GM18858 (cell line): ENCODE results near the gene HAO1.
"Not testable (repeated sequence)": the region's sequence is repeated elsewhere in the genome, so short reads cannot be mapped to it uniquely, and the experiment has no call there.

Source experiments
- ATAC-seq: cut with Tn5 transposase; IDR thresholded peaks from one replicate; pipeline ENCODE4 v1.9.1; 2021; ENCODE audit not compliant: unreplicated experiment

HAO1 gene

DNA sequence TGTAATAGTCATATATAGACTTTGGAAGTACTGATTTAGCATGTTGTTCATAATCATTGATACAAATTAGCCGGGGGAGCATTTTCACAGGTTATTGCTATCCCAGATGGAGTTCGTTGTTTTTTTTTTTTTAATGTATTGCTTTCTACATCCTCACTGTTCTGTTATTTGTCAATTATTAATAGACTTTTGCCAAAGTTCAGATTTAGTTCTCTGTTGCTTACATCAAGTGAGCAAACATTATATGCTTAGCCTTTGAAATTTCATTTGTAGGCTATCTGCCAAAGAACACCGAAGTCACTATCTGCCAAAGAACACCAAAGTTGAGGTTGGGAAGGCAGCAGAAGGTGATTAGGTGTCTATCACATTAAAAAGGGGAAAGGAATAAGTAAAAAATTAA is at the start of gene HAO1:
Gene HAO1, minus strand, starts transcription at position 118 of the 400 bp plus-strand sequence. Its CDS starts 36 bp downstream, at position 82.
- no peak for ATAC-seq

DNA sequence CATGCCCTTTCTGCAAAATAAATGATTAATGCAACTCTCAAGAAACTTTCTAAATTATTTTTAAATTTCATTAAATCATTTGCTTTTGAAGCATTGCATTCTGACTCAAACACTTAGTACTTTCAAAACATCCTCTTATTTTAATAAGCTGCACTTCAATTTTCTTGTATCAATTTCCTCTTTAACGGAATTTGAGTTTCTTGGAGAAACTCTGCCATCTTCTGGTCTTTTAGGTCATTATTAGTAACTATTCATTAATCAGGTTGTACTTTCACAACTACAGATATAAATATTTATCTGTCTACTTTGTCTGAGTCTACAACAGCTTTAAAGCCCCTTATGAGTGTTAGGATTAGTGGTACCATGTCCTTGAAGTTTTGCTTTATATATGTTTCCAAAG is 49.1 kb upstream of the HAO1 start:
- ATAC-seq = no peak

DNA sequence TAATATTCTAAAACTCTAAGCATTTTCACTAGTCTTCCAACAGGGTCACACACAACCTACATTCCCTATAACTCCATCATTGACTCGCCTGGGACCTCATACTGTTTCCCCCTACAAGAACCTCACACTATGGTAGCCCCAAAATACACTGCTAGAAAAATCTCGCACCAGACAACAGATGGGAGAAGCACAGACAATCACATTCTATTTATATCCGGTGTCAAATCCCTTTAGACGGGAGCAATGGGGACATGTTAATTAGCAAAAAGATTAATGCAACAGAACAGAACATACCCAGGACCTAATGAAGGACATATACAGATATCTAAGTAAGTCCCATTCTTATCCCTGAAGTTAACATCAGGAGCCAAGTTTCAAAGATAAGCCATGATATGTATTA is 45.7 kb upstream of the HAO1 start:
- ATAC-seq = no peak

DNA sequence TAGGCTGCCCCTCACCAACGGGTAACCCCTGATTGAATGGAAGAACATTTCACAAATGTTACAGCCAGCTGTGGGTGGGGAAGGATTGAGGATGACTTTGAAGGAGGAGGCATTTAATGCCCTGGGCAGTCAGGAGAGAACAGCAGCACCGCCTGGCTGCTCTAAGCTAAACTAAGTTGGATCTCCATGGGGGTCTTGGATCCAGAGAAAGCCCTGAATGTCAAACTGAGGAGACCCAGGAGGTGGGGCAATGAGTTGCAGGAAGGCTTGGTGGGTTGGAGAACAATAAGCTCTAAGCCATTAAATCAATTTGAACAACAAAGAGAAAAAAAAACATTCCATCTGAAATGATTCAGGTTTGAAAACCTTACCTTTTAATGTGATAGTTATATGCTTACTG is 43.9 kb upstream of the HAO1 start:
- no peak for ATAC-seq

DNA sequence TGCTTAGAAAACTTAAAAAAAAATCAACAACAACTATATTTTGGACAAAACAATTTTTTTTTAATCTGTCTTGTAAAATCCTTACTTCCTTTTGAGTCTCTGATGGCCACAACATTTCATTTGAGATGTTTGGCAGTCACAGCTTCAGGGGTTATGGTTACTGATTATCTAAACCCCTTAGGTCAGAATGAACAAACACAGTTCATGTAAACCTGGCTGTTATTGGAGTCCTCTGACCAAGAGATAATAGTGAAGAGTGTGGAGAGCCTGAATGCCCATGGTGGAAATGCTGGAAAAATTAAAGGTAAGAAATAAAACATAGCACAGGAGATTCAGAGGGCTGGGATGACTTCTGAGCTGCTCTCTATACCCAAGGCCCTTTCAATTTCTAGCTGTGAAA is 41.1 kb upstream of the HAO1 start:
- ATAC-seq = no peak

DNA sequence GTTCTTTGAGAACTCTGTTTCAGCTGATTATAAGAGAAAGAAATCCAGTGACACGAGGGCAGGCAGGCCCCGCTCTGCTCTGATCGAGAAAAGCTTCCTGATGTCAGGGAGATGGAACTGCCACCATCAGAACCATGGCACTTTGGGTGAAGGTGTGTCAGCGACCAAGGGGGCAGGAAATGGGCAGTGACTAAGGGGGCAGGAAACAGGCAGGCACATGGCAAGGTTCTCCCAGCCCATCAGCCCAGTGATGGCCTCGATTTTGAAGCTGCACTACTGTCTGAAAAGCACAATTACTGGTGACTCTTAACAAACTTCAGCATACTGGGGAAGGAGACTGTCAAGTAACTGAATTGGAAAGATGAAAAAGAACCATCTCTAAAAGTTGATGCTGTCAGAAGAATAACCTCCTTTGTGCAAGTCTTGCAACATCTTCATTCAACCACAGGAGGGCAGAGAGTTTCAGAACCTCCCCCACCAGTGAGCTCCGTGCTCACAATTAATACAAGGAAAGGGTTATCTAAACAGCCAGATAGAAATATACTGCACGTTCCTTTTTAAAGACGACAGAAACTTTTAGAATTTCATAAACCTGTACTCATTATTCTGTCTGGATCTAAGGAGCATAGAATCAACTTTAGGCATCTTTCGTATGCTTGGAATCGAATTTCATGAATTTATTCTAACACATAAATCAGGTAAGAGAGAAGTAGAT is 40.2 kb upstream of the HAO1 start:
- ATAC-seq = peak; percentile 80

DNA sequence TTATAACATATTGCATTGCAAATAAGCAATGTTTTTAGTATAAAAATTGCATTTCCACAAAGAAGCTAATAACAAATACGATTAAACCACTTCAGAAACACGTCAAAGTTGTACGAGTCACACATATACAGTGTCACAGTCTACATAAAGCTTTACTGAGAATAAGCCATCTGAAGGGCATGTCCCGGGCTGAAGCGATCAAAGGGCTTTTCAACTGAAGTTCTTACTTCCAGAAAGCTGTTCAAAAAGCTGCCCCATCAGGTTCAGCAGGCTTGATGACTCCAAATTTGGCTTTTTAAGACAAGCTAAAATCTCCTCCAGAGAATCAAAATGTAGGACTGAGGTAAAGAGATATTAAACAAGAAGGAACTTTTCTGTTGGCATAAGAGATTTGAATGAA is 37.5 kb upstream of the HAO1 start:
- no peak for ATAC-seq

DNA sequence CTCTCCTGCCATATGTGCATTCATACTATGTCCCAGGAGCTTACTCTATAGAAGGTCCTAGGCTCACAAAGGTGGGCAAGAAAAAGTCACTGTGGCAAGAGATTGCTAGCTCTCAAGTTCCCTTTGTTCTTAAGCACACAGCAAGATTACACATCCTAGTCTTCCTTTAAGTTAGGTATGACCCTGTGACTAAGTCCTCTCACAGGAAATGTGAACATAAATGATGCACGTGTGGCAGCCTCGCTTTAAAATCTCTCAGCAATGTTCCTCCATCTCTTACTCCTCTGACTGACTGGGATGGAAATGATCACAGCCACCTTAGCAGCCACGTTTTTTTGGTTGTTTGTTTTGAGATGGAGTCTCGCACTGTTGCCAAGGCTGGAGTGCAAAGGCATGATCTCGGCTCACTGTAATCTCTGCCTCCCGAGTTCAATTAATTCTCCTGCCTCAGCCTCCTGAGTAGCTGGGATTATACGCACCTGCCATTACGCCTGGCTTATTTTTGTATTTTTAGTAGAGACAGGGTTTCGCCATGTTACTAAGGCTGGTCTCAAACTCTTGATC is 35.7 kb upstream of the HAO1 start:
- no peak for ATAC-seq

DNA sequence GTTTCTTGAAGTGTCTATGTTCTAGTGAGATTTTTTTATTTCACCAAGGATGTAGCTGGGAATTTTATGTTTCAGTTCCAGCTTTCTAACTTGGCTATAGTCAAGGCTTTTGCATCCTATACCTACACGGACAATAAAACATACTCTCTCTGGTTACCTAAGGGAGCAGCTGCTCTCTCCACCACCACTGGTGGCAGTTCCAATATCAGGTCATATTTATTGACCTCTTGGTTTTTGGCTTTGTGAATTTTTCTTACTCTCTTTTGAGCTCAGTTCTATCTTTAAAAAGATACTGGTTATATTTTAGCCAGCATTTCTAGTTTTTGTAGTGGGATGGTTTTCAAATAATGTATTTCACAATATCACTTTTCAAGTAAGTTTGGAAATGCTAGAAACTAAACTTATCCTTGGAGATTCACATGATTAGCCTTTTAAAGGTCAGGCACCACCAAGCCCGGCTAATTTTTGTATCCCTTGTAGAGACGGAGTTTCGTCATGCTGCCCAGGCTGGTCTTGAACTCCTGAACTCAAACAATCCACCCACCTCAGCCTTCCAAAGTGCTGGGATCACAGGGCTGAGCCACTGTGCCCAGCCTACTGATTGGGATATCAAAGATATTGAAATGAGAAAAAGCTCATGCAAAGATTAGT is 34.7 kb upstream of the HAO1 start:
- no peak for ATAC-seq

DNA sequence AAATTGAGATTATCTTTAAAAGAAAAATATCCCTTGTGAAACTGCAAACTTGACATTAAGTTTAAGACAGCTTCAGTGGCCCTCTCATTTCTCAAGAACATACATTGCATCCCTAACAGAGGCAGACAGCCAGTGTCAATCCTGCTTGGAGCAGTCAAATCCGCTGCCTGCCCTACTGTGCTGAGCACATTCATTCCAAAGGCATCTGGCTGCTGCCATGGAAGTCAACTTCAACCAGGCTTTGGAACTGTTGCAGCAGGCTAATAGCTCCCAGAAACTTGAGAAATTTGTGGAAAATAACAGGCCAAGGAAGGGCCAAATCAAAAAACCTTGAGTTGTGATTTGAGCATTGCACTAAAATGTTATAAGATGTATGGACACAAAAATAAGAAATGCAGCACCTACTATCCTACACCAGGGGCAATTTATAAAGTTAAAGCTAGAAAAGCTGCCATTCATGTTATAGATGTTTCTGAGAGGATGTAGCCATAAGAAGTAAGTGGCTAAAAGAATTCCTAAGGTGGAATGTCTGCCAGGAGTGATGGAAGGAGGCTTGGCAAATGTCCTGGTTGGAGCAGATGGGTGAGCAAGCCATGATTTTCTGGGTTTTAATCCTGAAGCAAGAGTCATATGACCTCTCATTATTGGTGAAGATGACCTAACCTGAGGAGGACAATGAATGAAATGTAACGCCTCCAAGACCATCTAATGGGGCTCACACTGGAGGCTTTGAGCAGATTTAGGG is 31.4 kb upstream of the HAO1 start:
- ATAC-seq = no peak

DNA sequence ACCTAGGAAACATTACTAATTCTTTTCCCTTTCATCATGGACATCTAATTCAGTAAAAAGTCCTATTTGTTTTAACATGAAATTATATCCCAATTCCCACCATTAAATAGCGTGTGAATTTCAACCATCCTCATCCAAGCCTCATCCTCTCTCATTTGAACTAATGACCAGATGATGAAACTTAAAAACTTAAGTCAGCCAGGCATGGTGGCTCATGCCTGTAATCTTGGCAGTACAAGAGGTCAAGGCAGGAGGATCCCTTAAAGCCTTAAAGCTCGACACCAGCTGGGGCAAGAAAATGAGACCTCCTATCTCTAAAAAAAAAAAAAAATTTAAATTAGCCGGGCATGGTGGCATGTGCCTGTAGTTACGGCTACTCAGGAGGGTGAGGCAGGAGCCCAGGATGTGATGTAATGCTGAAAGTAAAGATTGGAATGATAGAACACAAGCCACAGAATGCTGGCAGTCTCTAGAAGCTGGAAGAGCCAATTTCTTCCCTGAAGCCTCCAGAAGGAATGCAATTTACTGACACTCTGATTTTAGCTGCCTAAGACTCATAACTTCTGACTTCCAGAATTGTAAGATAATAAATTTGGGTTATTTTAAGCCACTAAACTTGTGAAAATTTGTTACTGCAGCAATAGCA is 27.1 kb upstream of the HAO1 start:
- ATAC-seq = no peak

DNA sequence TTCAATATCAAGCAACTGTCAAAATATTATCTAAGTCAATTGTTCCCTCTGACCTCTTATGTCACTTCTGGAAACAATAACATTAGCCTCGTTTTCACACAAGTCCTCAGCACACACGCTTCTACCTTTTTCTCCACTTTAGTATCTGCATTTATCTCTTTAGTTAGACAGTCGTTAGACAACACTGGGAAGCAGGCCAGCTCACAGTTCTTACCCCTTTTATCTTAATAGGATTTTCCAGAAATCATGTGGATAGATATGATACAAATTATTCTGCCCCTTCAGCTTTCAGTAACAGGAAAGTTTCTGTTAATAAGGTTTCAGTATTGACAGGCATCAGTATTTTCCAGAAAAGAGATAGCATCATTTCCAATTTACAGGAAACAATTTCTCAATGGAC is 25.9 kb upstream of the HAO1 start:
- ATAC-seq = no peak

DNA sequence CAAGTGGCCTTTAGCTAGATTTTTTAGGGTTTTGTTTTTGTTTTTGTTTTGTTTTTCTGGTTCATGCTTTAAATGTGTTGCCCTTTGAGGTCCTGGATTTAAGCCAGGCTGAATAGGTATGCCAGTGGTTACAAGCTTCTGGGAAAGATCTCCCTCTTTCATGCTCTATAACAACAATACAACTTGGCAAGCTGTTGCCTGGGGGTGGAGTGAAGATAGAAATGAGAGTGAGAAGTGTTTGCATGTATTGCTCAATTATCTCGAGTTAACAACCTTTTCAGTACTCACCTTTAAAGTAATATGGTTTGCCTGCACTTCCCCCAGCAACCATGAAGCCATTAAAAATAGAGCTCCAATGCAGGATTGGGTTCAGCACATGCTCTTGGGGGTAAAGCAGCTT is 19.2 kb upstream of the HAO1 start:
- ATAC-seq = no peak

DNA sequence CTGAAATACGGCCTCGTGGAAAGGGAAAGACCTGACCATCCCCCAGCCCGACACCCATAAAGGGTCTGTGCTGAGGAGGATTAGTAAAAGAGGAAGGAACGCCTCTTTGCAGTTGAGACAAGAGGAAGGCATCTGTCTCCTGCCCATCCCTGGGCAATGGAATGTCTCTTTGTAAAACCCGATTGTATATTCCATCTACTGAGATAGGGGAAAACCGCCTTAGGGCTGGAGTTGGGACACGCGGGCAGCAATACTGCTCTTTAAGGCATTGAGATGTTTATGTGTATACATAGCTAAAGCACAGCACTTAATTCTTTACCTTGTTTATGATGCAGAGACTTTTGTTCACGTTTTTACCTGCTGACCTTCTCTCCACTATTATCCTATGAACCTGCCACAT is 16.3 kb upstream of the HAO1 start:
- not testable (repeated sequence) for ATAC-seq

DNA sequence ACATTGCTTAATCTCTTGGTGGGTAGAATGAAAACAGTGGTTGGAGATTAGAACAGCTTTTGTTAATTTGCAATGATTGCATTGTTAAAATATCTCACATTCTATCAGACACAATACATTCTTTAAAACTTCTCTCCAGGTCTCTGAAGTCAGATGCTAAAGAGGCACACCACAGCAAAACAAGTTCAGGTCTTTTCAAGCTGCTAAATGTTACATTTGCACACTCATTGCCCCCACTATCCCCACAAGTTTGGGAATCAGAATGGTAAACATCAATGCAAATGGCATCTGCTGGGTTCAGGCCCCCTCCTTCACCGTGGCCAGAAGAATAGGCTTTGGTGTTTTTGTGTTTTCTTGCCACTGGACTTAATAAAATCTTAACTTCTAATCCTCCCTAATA is 10.1 kb upstream of the HAO1 start:
- no peak for ATAC-seq

DNA sequence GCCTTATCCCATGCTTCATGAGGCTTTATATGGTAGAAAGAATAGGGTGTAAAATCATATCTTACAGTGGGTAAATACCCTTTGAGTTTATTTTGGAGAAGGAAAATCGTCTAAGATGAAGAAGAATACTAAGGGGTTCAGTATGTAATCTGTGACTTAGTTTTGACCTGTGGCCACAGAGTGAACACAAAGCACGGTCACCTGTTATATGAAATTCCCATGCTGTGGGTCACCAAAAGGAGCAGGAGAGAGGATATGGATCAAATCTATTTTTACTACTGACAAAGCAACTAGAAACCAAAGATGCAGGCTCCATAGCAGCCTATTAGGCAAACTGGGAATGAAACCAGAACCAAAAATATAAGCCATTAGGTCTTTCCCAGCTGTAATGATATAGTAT is 3.6 kb upstream of the HAO1 start:
- ATAC-seq = no peak

DNA sequence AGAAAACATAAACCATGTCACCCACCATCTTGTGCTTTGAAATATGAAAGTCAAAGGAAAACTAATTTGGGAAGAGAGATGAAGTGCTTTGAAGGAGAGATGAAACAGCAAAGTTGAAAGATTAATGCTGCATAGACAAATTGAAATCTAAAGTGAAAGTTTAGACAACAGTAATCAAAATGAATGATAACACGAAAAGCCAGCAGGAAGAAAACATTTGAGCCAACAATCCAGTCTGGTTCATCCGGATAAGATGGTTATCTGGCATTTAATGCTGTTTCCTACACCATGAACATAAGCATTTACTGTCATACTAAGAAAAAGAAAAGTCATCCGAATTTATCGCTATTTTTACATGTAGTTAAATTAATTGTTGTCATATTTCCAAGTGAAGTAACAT is 595 bp downstream of the HAO1 start:
- ATAC-seq = no peak

DNA sequence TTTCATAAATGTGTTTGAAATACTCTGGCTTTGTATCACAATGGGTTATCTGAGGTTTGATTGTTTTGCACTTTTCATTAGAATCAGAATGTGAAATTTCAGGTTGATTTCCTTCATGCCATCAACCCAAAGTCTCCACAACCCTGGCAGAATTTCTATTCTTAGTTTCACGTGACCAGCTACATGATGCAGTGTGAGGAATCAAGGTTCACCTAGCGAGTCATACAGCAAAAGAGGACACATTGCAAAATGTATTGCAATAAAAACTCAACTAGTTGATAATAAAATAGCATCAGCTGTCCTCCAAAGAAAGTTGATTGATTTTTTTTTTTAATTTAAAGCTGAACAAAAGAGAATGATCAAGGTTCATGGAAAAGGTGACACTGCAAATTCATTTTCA is 2.2 kb downstream of the HAO1 start:
- no peak for ATAC-seq

DNA sequence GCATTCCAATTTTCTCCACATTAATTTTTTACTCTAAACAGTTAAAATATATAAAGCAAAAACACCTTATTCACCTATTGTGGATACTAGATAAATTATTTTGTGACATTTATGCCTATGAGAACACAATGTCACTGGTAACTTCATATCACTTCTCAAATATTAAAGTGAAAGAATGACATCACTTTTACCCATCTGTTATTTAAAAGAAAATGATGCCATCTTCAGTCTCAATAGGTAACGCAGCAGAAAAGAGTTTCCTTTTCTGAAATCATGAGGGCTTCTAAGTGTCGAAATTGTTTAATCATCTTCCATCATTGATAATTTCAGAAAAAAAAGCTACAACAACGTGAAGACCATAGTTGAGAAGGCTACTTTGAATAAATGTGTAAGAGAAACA is 2.9 kb downstream of the HAO1 start:
- ATAC-seq = no peak

DNA sequence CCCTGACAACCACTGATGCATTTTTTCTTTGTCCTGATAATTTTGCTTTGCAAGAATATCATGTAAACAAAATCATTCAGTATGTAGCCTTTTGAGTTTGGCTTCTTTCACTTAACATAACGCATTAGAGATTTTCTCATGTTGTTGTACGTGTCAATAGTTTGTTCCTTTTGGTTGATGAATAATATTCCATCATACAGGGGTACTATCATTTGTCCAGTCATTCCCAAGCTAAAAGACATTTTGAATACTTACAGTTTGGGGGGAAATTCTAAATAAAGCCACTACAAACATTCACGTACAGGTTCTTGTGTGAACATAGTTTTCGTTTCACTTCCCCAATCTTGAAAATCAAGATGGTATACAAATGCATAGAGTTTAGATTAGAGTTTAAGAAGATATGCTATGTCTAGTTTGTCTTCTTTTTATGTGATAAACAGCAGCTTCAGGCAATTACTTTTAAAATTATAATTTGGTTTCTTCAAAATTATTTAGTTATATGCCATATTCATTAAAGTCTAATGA is 5.2 kb downstream of the HAO1 start:
- ATAC-seq = peak; percentile 87

DNA sequence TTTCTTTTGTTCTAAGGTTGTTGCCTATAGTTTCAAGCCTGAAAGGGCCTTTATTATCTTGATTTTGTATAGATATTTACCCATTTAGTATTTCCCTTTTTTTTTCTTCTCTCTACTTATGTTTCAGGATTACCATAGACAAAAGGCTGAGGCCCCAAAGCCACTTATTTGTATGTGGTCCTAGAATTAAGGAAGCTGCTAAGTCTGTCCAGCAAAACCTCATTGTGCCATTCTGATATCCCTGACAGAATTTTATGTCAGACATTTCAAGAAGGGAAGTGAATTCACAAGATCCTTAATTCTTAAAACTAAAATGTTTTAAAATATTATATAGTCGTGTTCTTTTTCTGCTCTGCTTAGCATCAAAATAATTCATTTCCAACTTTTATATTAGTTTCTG is 6.9 kb downstream of the HAO1 start:
- ATAC-seq = no peak
